ENCODE data around the gene MARCKS. TPM values are rescaled to one million over a fixed set of nuclear protein-coding genes. Genes with fewer than 3 reads are reported as not detected.

Gene MARCKS
- total and polyA plus RNA-seq, 2 of the 13 experiments (the other 11 are each of a cell fraction or from before 2014, with no cell fraction given): 30.5 to 39.5 TPM

GRCh38 chr6:113830140-113830539 lies 27.0 kb upstream of the MARCKS start:
- in situ Hi-C loops (cut with HindIII; ENCODE audit: extremely low pct_ligation_motif_present, low pct_unique_long_range_greater_than_20kb) (no loop called here), intact Hi-C loops (cut with micrococcal nuclease; ENCODE audit: unreplicated experiment) (no loop called here)
- H3K36me3 ChIP-seq (replicated peaks in 1 of 2; ENCODE audit: control insufficient read depth in 1 of 2, insufficient read depth in 2 of 2, low read length in 2 of 2): no peaks in the 10 kb centered on the region
- no peaks in the 10 kb centered on the region for H3K79me2 ChIP-seq (ENCODE audit: insufficient read depth, low read length)
- FAIRE-seq (no peak), DNase-seq (ENCODE audit: low spot score) (no peak), ATAC-seq (no peak)
- H3K4me1 ChIP-seq (ENCODE audit: insufficient read depth, low read length): no peaks in the 10 kb centered on the region
- H2AFZ ChIP-seq (ENCODE audit: low read length): no peak overlapping the region
- no peaks in the 10 kb centered on the region for H4K20me1 ChIP-seq (ENCODE audit: insufficient read depth, low read length)
- no peak overlapping the region for H3K4me3 ChIP-seq (replicated peaks in 1 of 3; ENCODE audit: insufficient read depth in 1 of 3, low read depth in 2 of 3, low read length in 3 of 3)
- BruUV-seq (replicated peaks): no TSS peak
- no peak overlapping the region for H3K9ac ChIP-seq (ENCODE audit: insufficient read depth, low read depth, low read length)
- TF ChIP-seq ZNF746 (CRISPR knock-in tag; IDR thresholded peaks at IDR 0.05) (no peak), NR2F1 (CRISPR knock-in tag; IDR thresholded peaks at IDR 0.05) (no peak), ATRX (CRISPR knock-in tag; IDR thresholded peaks at IDR 0.05; ENCODE audit: borderline replicate concordance) (no peak)
- ChIA-PET POLR2A (no interaction called here), CTCF (ENCODE audit: low intra/inter-chr PET ratio, low total read pairs) (no interaction called here)
- no peaks in the 10 kb centered on the region for H3K9me3 ChIP-seq (ENCODE audit: low read length)
- 0 out of 5 replicates have a peak, but pooled peaks cover 0 to 2% of the 10 kb centered on the region in 2 experiments for H3K27me3 ChIP-seq (ENCODE audit: control insufficient read depth in 1 of 2, insufficient read depth in 2 of 2, low read length in 2 of 2)
- no peak overlapping the region for H3K4me2 ChIP-seq (ENCODE audit: low read depth, low read length)
- 0% methylated on average over 2 of the region's 2 CpGs for WGBS (ENCODE audit: low lambda C conversion rate)
- no peak overlapping the region for H3K27ac ChIP-seq (ENCODE audit: extremely low read length, insufficient read depth, low read length)

- H3K4me3 ChIP-seq (replicated peaks in 1 of 3; ENCODE audit: insufficient read depth in 1 of 3, low read depth in 2 of 3, low read length in 3 of 3): no peak overlapping the region
- H3K27me3 ChIP-seq (ENCODE audit: control insufficient read depth in 1 of 2, insufficient read depth in 2 of 2, low read length in 2 of 2): 0 out of 5 replicates have a peak, but pooled peaks cover 0 to 2% of the 10 kb centered on the region in 2 experiments
- no peak for ATAC-seq
- TF ChIP-seq FOXO1 (CRISPR knock-in tag; IDR thresholded peaks at IDR 0.05): no peak
- no TSS peak for BruUV-seq (replicated peaks)
- WGBS (ENCODE audit: low lambda C conversion rate): 20% methylated on average over 2 of the region's 2 CpGs
- no peak overlapping the region for H3K9ac ChIP-seq (ENCODE audit: insufficient read depth, low read depth, low read length)
- ChIA-PET POLR2A (no interaction called here), CTCF (ENCODE audit: low intra/inter-chr PET ratio, low total read pairs) (no interaction called here)
- DNase-seq (ENCODE audit: low spot score): no peak
- H3K4me2 ChIP-seq (ENCODE audit: low read depth, low read length): no peak overlapping the region
- no peak overlapping the region for H2AFZ ChIP-seq (ENCODE audit: low read length)
- no peaks in the 10 kb centered on the region for H3K4me1 ChIP-seq (ENCODE audit: insufficient read depth, low read length)
- no peaks in the 10 kb centered on the region for H3K79me2 ChIP-seq (ENCODE audit: insufficient read depth, low read length)
- H3K36me3 ChIP-seq (replicated peaks in 1 of 2; ENCODE audit: control insufficient read depth in 1 of 2, insufficient read depth in 2 of 2, low read length in 2 of 2): no peaks in the 10 kb centered on the region
- H3K27ac ChIP-seq (ENCODE audit: extremely low read length, insufficient read depth, low read length): no peak overlapping the region
- no peak for FAIRE-seq
- in situ Hi-C loops (cut with HindIII; ENCODE audit: extremely low pct_ligation_motif_present, low pct_unique_long_range_greater_than_20kb): no loop called here
- H4K20me1 ChIP-seq (ENCODE audit: insufficient read depth, low read length): no peaks in the 10 kb centered on the region
- intact Hi-C loops (cut with micrococcal nuclease; ENCODE audit: unreplicated experiment): no loop called here
- no peaks in the 10 kb centered on the region for H3K9me3 ChIP-seq (ENCODE audit: low read length)
These were observed 23.6 kb upstream of the MARCKS start for GRCh38 chr6:113833537-113833936.
